Ovary (tissue), 9 donors: ENCODE measurements around the gene ADI1. TPM values are rescaled to one million over a fixed set of nuclear protein-coding genes. Genes with fewer than 3 reads are reported as not detected.
A peak's percentile ranks its signal among the peaks of the same experiment; 100 is the strongest.

Experiments
- DNase-seq, 5 donors: peaks; one replicate each; pipeline ENCODE4 v3.0.0-alpha.2; 2019 to 2020
- H3K27ac ChIP-seq, 2 donors: fragments of 200-600 bp; one replicate each; pipeline versions ENCODE4 v1.5.1 to v1.8.0; 2019 to 2022
- H3K27me3 ChIP-seq: fragments of 200-600 bp; one replicate; pipeline ENCODE4 v1.8.0; 2022
- H3K36me3 ChIP-seq: fragments of 200-600 bp; sonication (generic); one replicate; pipeline ENCODE4 v1.5.1; 2019
- H3K4me1 ChIP-seq: one replicate; pipeline ENCODE4 v1.8.1; 2013; ENCODE audit warnings: mild to moderate bottlenecking, moderate library complexity; ENCODE audit not compliant: insufficient read depth
- H3K4me3 ChIP-seq: fragments of 200-600 bp; sonication (generic); one replicate; pipeline ENCODE4 v1.5.1; 2017
- H3K9me3 ChIP-seq, 2 donors: fragments of 200-600 bp in 1 of 2; sonication (generic) in 1 of 2; one replicate each; pipeline versions ENCODE4 v1.5.1 to v1.8.1; 2013 to 2019; ENCODE audit warnings: mild to moderate bottlenecking in 1 of 2, moderate library complexity in 1 of 2
- CTCF ChIP-seq, 3 donors: fragments of 450-650 bp in 2 of 3; fragments of 200-600 bp in 1 of 3; IDR thresholded peaks; one replicate each; pipeline versions ENCODE4 v1.5.1 to v1.8.0; 2016 to 2022; ENCODE audit warnings: antibody characterized with exemption in 3 of 3, mild to moderate bottlenecking in 1 of 3
- EP300 ChIP-seq: sonication (generic); formaldehyde crosslinking; IDR thresholded peaks from one replicate; pipeline ENCODE4 v1.6.1; 2017; ENCODE audit warnings: antibody characterized with exemption
- POLR2A ChIP-seq: fragments of 450-650 bp; IDR thresholded peaks from one replicate; pipeline ENCODE4 v1.6.1; 2017; ENCODE audit warnings: antibody characterized with exemption, mild to moderate bottlenecking, moderate library complexity
- WGBS, 3 donors: extraction: QIAGEN DNeasy Blood & Tissue Kit in 1 of 3; methylation state at CpG; one replicate each; pipeline versions ENCODE4 v1.1.5 to v1.1.7; 2013 to 2017; 5-methylcytosine and 5-hydroxymethylcytosine counted together
- intact Hi-C, 4 donors: fragments of 100-400 bp; cut with DNase I; formaldehyde crosslinking; loops; one replicate each; pipeline versions ENCODE4 v1.11.0 to v1.15.1; 2022 to 2023
- polyA plus RNA-seq, 2 donors: library from polyadenylated mRNA; stranded (reverse); fragments of 200-250 nt in 1 of 2; fragments of 350-450 nt in 1 of 2; fragmentation: Illumina TruSeq in 1 of 2; extraction: RNeasy Lipid Tissue Mini Kit (QIAGEN cat#74804) in 1 of 2; gene quantifications; one replicate each; pipeline ENCODE4 v1.2.3, GENCODE V29; 2013 to 2014
- total RNA-seq, 7 donors: library from RNA; depleted of rRNA in 2 of 7; stranded (reverse); fragments of >200 nt in 2 of 7; fragmentation: NEBNext Ultra II Directional in 3 of 7; extraction: Animal tissue kit (Norgen Biotek cat#: 25700) in 3 of 7; gene quantifications; one replicate each; pipeline versions ENCODE4 v1.1.0 to v1.2.4, GENCODE V29; 2016 to 2023
- donor health status: DM: no; HTN: no; CAD: no; lungs with moderate emphysema.
- donor health status: DM: no; HTN: no; CAD: no.
- donor health status: Bipolar disorder and iron deficiency.
- donor health status: DM: yes; HTN: yes; CAD: no.
- donor health status: DM: no; HTN: no; CAD: no.
- donor health status: DM: yes; HTN: yes; CAD: no.

The ADI1 gene
- total and polyA plus RNA-seq, 9 donors, result 35.9 to 77.2 (median 51.9) TPM

DNA sequence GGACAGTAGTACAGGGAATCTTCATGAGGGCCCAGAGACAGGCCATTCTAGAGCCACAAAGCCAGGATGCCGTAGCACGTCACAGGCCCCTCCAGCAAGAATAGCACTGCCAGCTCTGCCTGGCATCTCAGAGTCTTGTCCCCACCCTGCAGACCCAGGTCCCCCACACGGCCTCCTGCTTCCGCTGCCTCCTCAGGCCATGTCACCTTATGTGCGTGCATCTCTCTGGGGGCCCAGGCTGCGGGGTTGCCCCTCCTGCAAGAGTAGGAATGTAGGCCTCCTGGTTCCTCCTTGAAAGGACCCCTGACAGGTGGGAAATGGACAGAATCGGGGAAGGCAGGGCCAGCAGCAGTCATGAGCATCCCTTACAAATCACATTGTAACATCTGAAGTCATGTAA is 49.8 kb downstream of the ADI1 start:
- DNase-seq, result peak in 2 of 5 donors; percentile 18 to 41
- 89 to 96% (median 96%) methylated on average over 7 of the region's 7 CpGs for WGBS, 3 donors
- TF ChIP-seq CTCF (IDR thresholded peaks at IDR 0.05), result no peak
- TF ChIP-seq EP300, result no peak
- no peak for TF ChIP-seq POLR2A
- intact Hi-C loops, result no loop called here
- Histone ChIP-seq H3K27me3 (no peaks in the 10 kb centered on the region), H3K9me3 (no peaks in the 10 kb centered on the region), H3K36me3 (no peaks in the 10 kb centered on the region), H3K27ac (peak overlapping the region; percentile 40 to 61), H3K4me1 (peaks cover 14% of the 10 kb centered on the region), H3K4me3 (no peak overlapping the region)

GRCh38 chr2:3468296-3468988 is 50.9 kb downstream of the ADI1 start:
- DNase-seq, result peak in 2 of 5 donors; percentile 25 to 34

GRCh38 chr2:3467654-3468053 is 51.7 kb downstream of the ADI1 start:
- Histone ChIP-seq H3K4me3 (no peak overlapping the region), H3K27ac (peak overlapping the region in 1 of 2 donors; percentile 14), H3K4me1 (peaks cover 14% of the 10 kb centered on the region), H3K27me3 (no peaks in the 10 kb centered on the region), H3K9me3 (no peaks in the 10 kb centered on the region), H3K36me3 (no peaks in the 10 kb centered on the region)
- TF ChIP-seq EP300, result no peak
- TF ChIP-seq POLR2A, result no peak
- intact Hi-C loops, result no loop called here
- peak in 1 of 5 donors; percentile 12 for DNase-seq
- WGBS, 3 donors, result 89 to 92% (median 89%) methylated on average over 15 of the region's 15 CpGs

More at GRCh38 chr2:3468296-3468988, 50.9 kb downstream of the ADI1 start:
- intact Hi-C loops, result no loop called here
- 89 to 96% (median 93%) methylated on average over 31 of the region's 31 CpGs for WGBS, 3 donors
- no peaks in the 10 kb centered on the region for H3K9me3 ChIP-seq
- peaks cover 14% of the 10 kb centered on the region for H3K4me1 ChIP-seq
- H3K27me3 ChIP-seq, result no peaks in the 10 kb centered on the region
- H3K36me3 ChIP-seq, result no peaks in the 10 kb centered on the region
- H3K27ac ChIP-seq, result peak overlapping the region in 1 of 2 donors; percentile 14
- TF ChIP-seq POLR2A (no peak), EP300 (no peak), CTCF (IDR thresholded peaks at IDR 0.05) (no peak)
- no peak overlapping the region for H3K4me3 ChIP-seq

DNA sequence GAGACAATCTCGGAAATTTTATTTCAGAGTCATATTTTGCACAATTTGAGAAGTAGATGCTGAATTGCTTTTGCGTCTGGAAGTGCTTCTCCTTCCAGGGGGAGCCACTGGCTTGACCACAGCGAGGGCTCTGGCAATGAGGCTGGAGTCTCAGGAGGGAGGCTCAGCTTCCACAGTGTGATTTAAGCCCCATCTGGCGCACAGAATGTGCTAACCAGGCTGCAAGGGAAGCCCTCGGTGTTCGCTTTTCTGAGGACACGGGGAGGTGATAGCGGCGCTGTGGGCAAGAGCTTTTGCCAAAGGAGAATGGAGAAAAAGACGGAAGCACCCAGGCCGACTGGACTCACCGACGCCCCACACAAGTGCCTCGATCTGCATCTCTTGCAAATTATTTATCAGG is 52.4 kb downstream of the ADI1 start:
- H3K4me1 ChIP-seq, result peaks cover 14% of the 10 kb centered on the region
- TF ChIP-seq CTCF (IDR thresholded peaks at IDR 0.05) (no peak), POLR2A (no peak), EP300 (no peak)
- no peak overlapping the region for H3K4me3 ChIP-seq
- H3K27me3 ChIP-seq, result no peaks in the 10 kb centered on the region
- H3K9me3 ChIP-seq, result no peaks in the 10 kb centered on the region
- no peak overlapping the region for H3K27ac ChIP-seq
- peak in 1 of 5 donors; percentile 7 for DNase-seq
- intact Hi-C loops, result no loop called here
- WGBS, 3 donors, result 88 to 90% (median 90%) methylated on average over 14 of the region's 14 CpGs
- H3K36me3 ChIP-seq, result no peaks in the 10 kb centered on the region

DNA sequence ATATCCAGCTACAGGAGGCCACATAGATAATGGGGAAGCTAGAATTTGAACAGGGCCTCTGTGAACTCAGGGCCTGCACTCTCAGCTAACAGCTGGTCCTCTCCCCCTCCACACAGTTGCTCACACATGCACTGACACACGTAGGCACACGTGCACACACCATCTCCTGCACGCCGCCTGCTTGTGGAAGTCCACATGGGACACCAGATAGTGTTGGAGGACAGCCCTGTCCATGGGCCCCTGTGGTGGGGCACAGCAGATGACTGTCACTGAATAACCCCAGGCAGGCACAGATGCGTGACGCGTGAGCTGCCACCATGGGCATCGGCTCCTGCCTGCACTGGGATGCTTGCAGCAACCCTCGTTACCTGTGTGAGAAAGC is 52.9 kb downstream of the ADI1 start:
- TF ChIP-seq CTCF (IDR thresholded peaks at IDR 0.05) (no peak), POLR2A (no peak), EP300 (no peak)
- Histone ChIP-seq H3K27ac (no peak overlapping the region), H3K36me3 (no peaks in the 10 kb centered on the region), H3K27me3 (no peaks in the 10 kb centered on the region), H3K9me3 (no peaks in the 10 kb centered on the region), H3K4me3 (no peak overlapping the region), H3K4me1 (peaks cover 14% of the 10 kb centered on the region)
- peak in 1 of 5 donors; percentile 14 for DNase-seq
- 82 to 92% (median 86%) methylated on average over 9 of the region's 9 CpGs for whole genome bisulfite sequencing, 3 donors
- intact Hi-C loops, result no loop called here
